ENCODE results near the gene NFIC.

GRCh38 chr19:3517638-3518037 is 151.3 kb downstream of the NFIC start:
- TF ChIP-seq POLR2A (IDR thresholded peaks at IDR 0.05; ENCODE audit: extremely low read depth, insufficient read length): no peak
- TF ChIP-seq CTCF (IDR thresholded peaks at IDR 0.05; ENCODE audit: low read depth, low read length): no peak
